HUES64 (cell line): Measurements from ENCODE around the gene HMGB2.

ENCODE experiments used
- H3K27ac ChIP-seq: 2 replicates; pipeline ENCODE4 v1.7.0; 2013; ENCODE audit warnings: low read depth, low read length, inconsistent platforms
- H3K27me3 ChIP-seq: 2 replicates; pipeline ENCODE4 v1.6.1; 2013; ENCODE audit warnings: mild to moderate bottlenecking, low read length; ENCODE audit not compliant: insufficient read depth
- H3K36me3 ChIP-seq: 2 replicates; pipeline ENCODE4 v1.6.1; 2013; ENCODE audit warnings: mild to moderate bottlenecking, low read length; ENCODE audit not compliant: insufficient read depth
- H3K4me1 ChIP-seq: 2 replicates; pipeline ENCODE4 v1.6.1; 2013; ENCODE audit warnings: mild to moderate bottlenecking, low read length, moderate library complexity; ENCODE audit not compliant: insufficient read depth
- H3K4me3 ChIP-seq: 2 replicates; pipeline ENCODE4 v1.5.1; 2013; ENCODE audit warnings: mild to moderate bottlenecking, low read length, moderate library complexity
- H3K9ac ChIP-seq: 2 replicates; pipeline ENCODE4 v1.6.1; 2013; ENCODE audit warnings: mild to moderate bottlenecking, low read depth, low read length
- H3K9me3 ChIP-seq: 2 replicates; pipeline ENCODE4 v1.6.1; 2013; ENCODE audit warnings: low read depth, low read length; ENCODE audit not compliant: insufficient read depth
- WGBS: fragments of 150-250, 120-280 bp; methylation state at CpG from one replicate; pipeline ENCODE4 v1.1.7; 2013; ENCODE audit warnings: missing lambda C conversion rate; 5-methylcytosine and 5-hydroxymethylcytosine counted together

HMGB2 gene

DNA sequence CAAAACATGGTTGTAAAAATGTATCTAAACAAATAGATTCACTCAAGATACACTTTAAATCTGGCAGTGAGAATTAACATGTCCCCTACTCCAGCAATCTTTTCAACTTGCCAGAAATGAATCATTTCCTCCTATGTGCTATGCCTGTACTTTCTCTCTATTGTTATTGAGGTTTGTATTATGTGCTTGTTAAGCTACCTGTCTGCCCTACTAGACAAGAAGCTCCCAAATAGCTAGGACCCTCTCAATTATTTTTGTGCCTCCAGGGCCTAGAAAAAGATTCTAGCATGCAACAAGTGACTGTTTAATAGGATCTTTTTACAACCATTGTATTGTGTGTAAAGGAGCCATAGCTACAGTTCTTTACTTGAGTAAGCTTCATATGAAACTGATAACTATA is 33.1 kb upstream of the HMGB2 start:
- Histone ChIP-seq H3K27me3 (no peaks in the 10 kb centered on the region), H3K9me3 (no peaks in the 10 kb centered on the region), H3K4me3 (no peak overlapping the region), H3K27ac (no peak overlapping the region), H3K36me3 (no peaks in the 10 kb centered on the region), H3K9ac (no peak overlapping the region), H3K4me1 (0 out of 2 replicates have a peak, but pooled peaks cover 1% of the 10 kb centered on the region)

DNA sequence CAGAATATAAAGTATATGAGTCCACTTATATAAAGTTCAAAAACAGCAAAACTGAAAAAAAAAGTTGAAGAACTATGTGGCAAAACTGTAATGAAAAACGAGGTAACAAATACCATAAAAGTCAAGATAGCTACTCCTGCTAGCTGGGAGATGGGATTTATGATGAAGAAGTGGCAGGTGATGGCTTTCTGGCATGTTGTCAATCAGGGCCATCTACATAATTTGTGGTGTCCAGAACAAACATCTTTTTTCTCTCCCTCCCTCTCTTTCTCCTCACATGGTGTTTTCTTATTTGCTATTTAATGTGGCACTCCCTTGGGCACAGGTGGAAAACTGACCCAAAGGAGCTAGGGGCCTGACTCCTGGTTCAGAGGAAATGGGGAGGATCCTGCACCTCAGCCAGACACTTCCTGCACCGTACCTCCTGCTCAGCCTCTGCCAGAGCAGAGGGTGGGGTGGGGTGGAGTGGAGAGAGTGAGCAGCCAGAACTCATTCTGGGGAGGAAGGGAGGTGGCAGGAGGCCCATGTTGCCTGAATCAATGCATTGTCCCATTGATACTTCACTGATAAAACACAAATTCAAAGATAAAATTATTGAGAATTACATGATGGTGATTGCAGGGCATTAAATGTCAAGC is 31.3 kb upstream of the HMGB2 start:
- Histone ChIP-seq H3K9ac (no peak overlapping the region), H3K4me3 (no peak overlapping the region), H3K9me3 (no peaks in the 10 kb centered on the region), H3K36me3 (no peaks in the 10 kb centered on the region), H3K4me1 (no peaks in the 10 kb centered on the region), H3K27me3 (no peaks in the 10 kb centered on the region), H3K27ac (no peak overlapping the region)
- 94% methylated on average over 2 of the region's 2 CpGs for WGBS

DNA sequence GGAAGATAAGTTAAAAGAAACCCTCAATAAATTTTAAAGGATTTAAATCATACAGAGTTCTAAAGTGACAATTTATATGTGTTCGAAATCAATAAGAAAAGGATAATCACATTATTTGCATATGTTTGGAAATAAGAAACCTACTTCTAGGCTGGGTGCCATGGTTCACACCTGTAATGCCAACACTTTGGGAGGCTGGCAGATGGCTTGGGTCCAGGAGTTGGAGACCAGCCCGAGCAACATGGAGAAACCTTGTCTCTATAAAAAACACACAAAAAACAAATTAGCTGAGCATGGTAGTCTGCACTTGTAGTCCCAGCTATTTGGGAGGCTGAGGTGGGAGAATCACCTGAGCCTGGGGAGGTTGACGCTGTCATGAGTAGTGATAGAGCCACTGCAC is 28.5 kb upstream of the HMGB2 start:
- no peak overlapping the region for H3K9ac ChIP-seq
- no peak overlapping the region for H3K27ac ChIP-seq
- no peak overlapping the region for H3K4me3 ChIP-seq
- no peaks in the 10 kb centered on the region for H3K27me3 ChIP-seq
- no peaks in the 10 kb centered on the region for H3K36me3 ChIP-seq
- H3K4me1 ChIP-seq: no peaks in the 10 kb centered on the region
- no peaks in the 10 kb centered on the region for H3K9me3 ChIP-seq
- 98% methylated on average over 2 of the region's 3 CpGs for WGBS

DNA sequence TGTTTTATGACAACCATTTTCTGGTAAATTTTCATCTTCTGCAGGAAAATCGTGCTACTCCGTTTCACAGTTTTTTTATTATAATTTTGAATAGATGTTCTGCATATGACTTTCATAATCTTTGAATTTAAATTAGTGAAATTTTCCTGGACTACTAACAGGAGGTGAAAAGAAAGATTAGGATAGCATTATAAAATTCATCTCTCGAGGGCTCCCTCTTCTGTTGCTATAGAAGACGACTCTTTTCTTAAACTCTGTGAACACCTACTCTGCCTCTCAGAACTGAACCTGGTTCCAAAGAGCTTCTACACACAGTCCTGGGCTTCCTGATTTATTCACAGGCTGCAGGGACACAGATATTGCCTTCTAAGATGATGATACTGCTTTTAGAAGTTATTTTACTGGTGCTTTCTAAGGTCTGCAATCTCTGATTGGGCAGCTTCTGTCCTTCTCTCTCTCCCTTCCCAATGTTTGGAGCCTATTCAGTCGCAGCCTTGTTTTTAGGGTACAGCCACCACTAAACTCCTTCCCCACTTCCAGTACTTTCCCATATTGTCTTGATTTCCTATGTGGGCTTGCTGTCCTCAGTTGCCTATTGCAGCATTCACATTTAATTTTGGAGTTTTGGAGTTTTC is 26.5 kb upstream of the HMGB2 start:
- H3K36me3 ChIP-seq: no peaks in the 10 kb centered on the region
- H3K27me3 ChIP-seq: no peaks in the 10 kb centered on the region
- H3K9ac ChIP-seq: no peak overlapping the region
- H3K9me3 ChIP-seq: no peaks in the 10 kb centered on the region
- WGBS: 65% methylated on average over 3 of the region's 5 CpGs
- H3K4me1 ChIP-seq: no peaks in the 10 kb centered on the region
- no peak overlapping the region for H3K4me3 ChIP-seq
- no peak overlapping the region for H3K27ac ChIP-seq

DNA sequence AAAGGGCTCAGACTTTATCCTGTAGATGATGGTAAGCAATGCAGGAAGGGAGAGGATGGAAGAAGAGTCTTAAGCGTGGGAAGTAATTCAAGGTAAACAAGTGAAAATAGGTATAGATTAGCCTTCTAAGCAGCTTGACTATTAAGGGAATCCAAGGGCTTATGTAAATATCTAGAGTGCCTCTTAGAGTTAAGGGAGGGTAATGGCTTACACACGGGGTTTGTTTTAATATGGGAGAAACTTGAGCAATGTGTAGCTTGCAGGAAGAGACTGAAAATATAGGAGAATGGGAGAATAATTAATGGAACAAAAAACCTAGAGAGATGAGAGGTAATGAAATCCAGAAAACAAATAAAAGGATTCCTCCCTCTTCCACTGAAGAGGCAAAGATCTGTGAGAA is 23.8 kb upstream of the HMGB2 start:
- 72% methylated on average over 2 of the region's 2 CpGs for WGBS
- no peak overlapping the region for H3K9ac ChIP-seq
- H3K27me3 ChIP-seq: no peaks in the 10 kb centered on the region
- H3K4me3 ChIP-seq: no peak overlapping the region
- no peaks in the 10 kb centered on the region for H3K36me3 ChIP-seq
- no peaks in the 10 kb centered on the region for H3K4me1 ChIP-seq
- H3K9me3 ChIP-seq: no peaks in the 10 kb centered on the region
- no peak overlapping the region for H3K27ac ChIP-seq

DNA sequence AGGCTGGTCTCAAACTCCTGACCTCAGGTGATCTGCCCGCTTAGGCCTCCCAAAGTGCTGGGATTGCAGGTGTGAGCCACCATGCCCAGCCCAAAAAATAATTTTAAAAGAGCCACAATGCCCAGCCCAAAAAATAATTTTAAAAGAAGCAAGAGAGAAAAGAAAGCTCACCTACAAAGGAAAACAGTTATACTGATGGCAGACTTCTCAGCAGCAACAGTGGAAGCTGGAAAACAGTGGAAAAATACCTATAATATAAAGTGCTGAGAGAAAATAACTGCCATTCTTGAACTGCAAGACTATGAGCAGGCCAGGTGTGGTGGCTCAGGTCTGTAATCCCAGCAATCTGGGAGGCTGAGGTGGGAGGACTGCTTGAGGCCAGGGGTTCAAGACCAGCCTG is 13.3 kb upstream of the HMGB2 start:
- H3K27me3 ChIP-seq: no peaks in the 10 kb centered on the region
- peaks cover 21% of the 10 kb centered on the region for H3K4me1 ChIP-seq
- H3K9me3 ChIP-seq: no peaks in the 10 kb centered on the region
- H3K4me3 ChIP-seq: no peak overlapping the region
- H3K9ac ChIP-seq: no peak overlapping the region
- WGBS: 93% methylated on average over 1 of the region's 1 CpG
- no peak overlapping the region for H3K27ac ChIP-seq
- H3K36me3 ChIP-seq: no peaks in the 10 kb centered on the region

DNA sequence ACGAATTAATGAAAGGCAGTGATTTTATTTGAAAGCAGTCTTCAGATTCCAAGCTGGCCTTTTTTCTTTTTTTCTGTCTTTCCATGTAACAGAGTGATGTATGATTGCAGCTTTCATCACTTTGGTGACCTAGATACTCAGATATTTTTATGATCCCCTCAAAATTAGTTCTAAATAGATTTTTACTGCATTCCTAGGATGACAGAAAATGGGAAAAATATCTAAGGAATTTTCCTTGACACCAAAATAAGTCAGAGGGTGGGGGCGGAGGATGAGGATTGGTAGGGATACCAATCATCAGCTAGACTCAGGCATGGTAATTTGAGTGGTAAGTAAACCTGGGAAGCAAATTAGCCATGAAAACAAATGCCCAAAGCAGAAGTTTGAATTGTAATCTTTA is 11.9 kb upstream of the HMGB2 start:
- Histone ChIP-seq H3K4me1 (peaks cover 24% of the 10 kb centered on the region), H3K36me3 (no peaks in the 10 kb centered on the region), H3K27me3 (no peaks in the 10 kb centered on the region), H3K4me3 (no peak overlapping the region), H3K9ac (no peak overlapping the region), H3K27ac (no peak overlapping the region), H3K9me3 (no peaks in the 10 kb centered on the region)
- 69% methylated on average over 2 of the region's 2 CpGs for WGBS

DNA sequence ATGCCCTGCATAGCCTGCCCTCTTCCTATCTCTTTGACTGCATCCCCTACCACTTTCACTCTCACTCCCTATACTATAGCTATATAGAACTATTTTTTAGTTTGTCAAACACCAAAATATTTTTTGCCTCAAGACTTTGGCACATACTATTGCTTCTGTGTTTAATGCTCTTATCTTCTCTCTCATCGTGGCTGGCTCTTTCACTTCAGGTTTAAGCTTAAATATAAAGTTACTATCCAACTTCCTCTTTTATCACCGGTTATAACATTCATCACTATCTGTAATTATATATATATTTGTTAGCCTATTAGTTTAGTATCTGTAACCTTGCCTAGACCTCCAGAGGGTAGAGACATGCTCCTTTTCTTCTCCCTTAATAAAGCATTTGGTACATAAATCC is 11.5 kb upstream of the HMGB2 start:
- H3K4me1 ChIP-seq: peaks cover 26% of the 10 kb centered on the region
- no peaks in the 10 kb centered on the region for H3K9me3 ChIP-seq
- no peak overlapping the region for H3K9ac ChIP-seq
- H3K27ac ChIP-seq: no peak overlapping the region
- 88% methylated on average over 1 of the region's 2 CpGs for WGBS
- H3K4me3 ChIP-seq: no peak overlapping the region
- no peaks in the 10 kb centered on the region for H3K27me3 ChIP-seq
- H3K36me3 ChIP-seq: no peaks in the 10 kb centered on the region

DNA sequence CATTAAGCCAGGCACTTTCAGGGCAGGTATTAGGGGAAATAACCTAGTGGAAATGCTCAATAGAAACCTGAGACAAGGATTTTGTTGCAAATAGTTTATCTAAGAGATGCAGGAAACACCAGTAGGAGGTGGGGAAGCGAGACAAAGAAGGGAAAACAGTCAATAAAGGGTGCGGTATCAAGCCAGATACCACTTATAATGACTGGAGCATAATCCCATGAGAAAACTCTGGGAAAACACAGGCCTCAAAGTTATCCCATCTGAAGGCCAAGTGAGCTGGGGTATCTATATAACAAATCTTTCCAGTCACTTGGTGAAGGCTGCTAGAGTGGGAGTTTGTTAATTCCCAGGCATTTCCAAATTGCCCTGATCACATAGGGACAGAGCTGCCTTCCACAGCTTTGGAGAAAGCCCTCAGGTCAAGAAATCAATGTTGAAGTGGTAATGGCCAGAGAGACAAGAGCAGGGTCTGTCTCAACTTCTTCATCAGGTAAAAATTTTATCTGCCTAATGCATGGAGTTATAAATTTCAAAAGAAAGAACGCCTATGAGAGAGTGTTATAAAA is 9.8 kb upstream of the HMGB2 start:
- Histone ChIP-seq H3K9ac (no peak overlapping the region), H3K27me3 (no peaks in the 10 kb centered on the region), H3K4me3 (no peak overlapping the region; the same call in 1 of the 2 replicates), H3K9me3 (no peaks in the 10 kb centered on the region), H3K27ac (no peak overlapping the region), H3K36me3 (no peaks in the 10 kb centered on the region), H3K4me1 (peaks cover 26% of the 10 kb centered on the region)
- 56% methylated on average over 2 of the region's 3 CpGs for WGBS

DNA sequence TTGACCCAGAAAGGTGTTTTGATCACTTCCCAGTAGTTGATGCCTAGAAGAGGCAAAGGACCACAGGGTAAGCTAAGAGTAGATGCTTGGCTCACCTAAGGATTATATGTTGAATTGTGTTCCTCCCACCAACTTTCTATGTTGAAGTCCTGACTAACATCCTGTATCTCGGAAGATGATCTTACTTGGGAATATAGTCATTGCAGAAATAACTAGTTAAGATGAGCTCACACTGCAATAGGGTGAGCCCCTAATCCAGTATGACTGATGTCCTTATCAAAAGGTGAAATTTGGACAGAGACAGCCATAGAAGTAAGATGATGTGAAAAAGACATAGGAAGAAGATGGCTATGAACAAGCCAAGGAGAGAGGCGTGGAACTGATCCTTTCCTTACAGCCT is 3.3 kb upstream of the HMGB2 start:
- H3K27me3 ChIP-seq: no peaks in the 10 kb centered on the region
- H3K4me1 ChIP-seq: peaks cover 25% of the 10 kb centered on the region; the same call in 1 of the 2 replicates
- no peak overlapping the region for H3K4me3 ChIP-seq
- no peak overlapping the region for H3K27ac ChIP-seq
- H3K9ac ChIP-seq: no peak overlapping the region
- peaks cover 10% of the 10 kb centered on the region for H3K36me3 ChIP-seq
- no peaks in the 10 kb centered on the region for H3K9me3 ChIP-seq
- 92% methylated on average over 2 of the region's 2 CpGs for WGBS

DNA sequence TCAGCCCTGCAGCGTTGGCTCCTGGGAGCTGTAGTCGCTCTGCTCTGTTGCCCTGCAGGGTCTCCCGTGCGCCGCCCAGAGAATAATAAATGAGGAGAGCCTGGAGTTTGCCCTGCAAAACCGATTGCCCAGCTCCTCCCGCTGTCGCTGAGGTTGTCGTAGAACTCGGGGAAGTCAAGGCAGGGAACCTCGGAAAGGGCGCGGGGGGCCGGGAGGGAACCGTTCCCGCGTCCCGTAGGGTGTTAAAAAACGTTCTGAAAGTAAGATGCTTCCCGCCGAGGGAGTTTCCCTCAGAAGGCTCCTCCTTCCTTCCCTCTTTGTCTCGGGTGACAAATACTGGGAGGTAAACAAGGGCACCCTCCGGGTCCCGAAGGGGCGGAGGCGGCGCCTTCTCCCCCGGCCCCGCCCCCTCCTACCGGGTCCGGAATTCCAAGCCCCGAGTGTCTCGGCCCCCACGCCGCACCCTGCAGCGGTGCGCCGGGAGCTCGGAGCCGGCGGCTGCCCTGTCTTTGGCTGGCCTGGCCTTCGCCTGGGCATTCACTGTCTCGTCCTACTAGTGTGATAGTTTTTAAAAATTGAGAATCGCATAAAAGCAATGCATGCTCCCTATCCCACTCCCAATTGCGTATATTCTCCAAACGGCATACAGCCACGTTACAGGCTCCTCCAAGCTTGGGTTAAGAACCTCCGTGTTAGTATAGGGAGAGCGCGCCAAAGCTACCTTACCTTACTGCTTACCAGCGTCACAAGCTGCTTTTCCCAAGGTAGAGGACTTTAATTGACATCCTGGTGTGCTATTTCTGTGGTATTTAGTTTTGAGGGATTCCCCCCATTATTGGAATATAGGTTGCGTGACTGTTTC is 964 bp upstream of the HMGB2 start:
- Histone ChIP-seq H3K9ac (peak overlapping the region; percentile 100), H3K9me3 (no peaks in the 10 kb centered on the region), H3K36me3 (peaks cover 33% of the 10 kb centered on the region), H3K27me3 (no peaks in the 10 kb centered on the region), H3K27ac (peak overlapping the region; percentile 97), H3K4me3 (peak overlapping the region; percentile 97), H3K4me1 (peaks cover 25% of the 10 kb centered on the region; the same call in 1 of the 2 replicates)
- WGBS: 2% methylated on average over 51 of the region's 52 CpGs
